CD4-positive, alpha-beta T cell treated with Interleukin-2 at 100 ng/mL for 4 hours (primary cell): ENCODE measurements around the gene KLF12.

Experiments
- DNase-seq: peaks from one replicate; pipeline ENCODE4 v3.0.0-alpha.2; 2020; ENCODE audit warnings: low spot score

KLF12 gene

DNA sequence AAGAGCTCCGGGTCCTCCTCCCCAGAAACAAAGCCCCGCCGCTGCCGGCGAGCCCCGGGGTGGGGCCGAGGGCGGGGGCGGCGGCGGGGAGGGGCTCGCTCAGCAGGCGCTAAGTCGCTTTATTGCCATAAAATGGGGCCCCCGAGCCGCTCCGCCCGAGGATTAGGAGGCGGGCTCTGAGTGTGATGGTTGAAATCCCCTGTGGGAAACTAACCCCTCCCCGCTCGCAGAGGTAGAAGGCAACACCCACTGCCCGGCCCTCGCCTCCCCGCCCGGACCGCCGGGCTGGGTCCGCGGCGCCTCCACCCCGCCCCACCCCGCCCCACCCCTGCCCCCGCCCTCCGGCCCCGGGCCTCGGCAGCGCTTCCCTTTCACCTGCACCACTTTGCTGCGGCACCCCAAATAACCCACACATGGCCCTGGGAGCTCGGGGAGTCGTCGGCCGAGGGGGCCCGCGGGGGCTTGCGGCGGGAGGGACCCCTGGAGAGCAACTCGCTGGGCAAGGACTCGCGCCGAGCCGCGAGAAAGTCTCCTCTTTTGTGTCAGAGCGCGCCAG lies at the start of gene KLF12:
Gene KLF12 (minus strand): TSS at position 184 of the 556 bp plus-strand sequence.
- peak; percentile 97 for DNase-seq

DNA sequence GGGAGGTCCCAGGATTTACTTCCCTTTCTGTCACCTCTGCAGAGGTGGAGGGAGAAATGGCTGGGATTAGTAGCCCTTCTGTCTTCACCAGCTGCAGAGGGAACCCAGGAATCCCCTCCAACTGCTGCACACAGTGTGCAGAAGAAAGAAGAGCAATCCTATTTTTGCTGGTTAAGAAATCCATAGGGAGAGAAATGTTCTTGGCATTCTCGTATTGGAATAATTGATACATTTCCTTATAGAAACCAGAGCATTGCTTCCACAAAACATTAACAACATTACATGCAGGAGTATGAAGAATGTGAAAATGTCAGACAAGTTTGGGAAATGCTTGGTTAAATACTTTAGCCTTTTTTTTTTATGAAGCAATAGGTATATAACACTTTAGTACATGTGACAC lies 48.3 kb upstream of the KLF12 start:
- DNase-seq, result no peak

DNA sequence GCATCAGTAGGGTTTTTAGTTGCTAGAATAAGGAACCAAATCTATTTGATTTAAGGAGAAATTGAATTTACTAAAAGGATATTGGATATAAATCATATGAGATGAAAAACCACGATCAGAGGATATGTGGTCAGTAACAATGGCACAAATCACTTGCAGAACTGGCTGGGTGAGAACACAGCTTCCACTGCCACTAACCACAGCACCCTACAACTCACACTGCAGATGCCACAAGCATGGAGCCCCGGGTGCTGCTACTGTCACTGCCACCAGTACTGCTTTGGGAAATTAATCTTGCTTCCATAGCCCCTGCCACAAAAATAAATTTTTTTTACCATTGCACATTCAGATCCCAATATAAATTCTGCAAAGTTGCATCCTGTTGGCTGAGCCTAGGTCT lies 40.6 kb upstream of the KLF12 start:
- DNase-seq, result peak; percentile 16

DNA sequence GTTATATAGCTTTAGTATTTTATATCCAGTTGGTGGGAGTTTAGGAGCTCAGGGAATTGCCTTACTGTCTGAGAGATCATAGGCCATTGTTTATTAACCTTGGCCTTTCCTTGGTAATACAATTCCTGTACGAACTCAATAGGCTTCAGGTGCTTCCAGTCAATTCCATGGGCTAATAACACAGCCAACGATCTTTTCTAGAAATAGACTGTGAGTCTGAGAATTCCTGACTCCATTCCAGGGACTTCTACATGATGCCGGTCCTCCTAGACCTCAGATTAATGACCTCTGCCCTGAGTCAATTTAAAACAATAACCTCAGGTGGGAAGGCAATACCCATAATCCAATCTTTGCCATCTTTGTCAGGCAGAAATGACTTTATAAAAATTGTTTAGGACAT lies 39.6 kb upstream of the KLF12 start:
- DNase-seq, result no peak

DNA sequence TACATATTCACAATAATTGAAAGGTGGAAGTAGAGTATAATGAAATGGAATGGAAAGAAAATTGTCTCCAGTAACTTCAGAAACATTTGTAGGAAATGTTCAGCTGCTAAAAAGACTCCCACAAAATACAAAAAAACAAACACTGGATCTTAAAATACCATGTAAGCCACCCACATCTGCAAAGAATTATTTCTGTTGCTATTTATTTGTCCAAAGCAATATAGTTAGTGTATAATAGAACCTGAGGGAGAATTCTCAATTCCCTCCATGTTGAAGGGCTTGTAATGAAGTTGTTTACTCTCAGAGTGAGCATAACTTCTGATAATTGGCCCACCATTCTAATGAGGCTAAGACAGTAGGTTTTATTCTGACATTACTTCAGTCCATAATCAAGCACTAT lies 37.4 kb upstream of the KLF12 start:
- no peak for DNase-seq

DNA sequence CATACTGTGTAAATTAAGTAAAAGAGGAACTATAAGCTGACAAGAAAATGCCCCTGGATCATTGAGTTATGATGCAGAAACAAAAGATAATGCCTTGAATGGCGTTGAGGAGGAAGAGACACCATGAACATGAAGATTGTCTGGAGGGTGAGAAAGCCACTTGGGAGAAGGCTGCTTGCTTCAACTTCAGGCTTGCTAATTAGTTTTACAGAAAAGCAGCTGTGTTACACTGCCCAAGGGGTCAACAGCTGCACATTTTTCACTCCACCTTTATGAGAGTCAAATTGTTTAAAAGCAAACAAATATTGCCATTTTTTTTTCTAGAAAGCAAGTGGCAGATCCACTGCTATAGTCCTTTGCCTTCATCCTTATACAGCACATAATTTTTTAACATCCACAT lies 35.5 kb upstream of the KLF12 start:
- DNase-seq, result no peak

DNA sequence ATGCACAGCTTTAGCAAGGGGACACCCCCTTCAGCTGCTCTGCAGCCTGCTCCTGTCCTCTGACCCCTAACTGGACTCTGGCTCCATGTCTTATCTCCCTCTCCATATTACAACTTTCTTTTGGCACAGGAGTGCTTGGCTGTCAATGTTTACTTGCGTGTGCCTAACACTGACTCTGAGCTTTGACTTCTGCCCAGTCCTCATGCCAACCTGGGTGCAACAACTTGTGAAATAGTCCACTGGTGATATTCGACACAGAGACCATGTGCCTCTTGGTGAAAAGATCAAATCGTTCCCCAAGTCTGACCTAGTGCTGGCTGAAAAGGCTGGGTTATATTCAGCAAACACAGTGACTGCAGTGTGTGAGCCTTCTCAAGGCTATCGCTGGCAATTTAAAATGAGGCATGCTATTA lies 34.1 kb upstream of the KLF12 start:
- no peak for DNase-seq

DNA sequence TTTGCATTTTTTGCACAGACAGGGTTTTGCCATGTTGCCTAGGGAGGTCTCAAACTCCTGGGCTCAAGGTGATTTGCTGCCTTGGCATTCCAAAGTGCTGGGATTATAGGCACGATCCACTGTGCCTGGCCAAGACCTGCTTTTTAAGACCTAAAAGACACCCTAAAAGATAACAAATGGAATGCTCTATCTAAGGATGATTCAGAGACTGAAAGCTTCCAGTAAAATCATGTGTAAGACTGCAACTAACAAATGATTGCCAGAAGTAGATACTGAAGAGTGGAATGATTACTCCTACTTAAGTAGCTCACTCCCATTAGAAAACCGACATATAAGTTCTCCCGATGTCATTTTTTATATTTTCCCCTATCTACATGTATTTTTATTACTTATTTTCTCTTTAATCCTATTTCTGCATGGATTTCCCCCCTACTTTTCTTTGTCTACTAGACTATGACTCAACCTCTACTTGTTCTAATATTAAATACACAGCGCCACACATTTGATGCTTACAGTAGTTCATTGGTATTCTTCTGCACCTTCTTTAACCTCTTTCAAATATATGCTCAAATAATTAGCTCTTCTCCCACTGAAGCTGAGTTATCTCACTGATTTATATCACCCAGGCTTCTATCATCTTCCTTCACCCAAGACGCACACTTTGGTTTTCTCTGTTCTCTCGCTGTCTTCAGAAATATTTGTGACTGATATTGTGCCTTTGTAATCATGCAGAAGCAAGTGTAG lies 32.2 kb upstream of the KLF12 start:
- DNase-seq, result no peak

DNA sequence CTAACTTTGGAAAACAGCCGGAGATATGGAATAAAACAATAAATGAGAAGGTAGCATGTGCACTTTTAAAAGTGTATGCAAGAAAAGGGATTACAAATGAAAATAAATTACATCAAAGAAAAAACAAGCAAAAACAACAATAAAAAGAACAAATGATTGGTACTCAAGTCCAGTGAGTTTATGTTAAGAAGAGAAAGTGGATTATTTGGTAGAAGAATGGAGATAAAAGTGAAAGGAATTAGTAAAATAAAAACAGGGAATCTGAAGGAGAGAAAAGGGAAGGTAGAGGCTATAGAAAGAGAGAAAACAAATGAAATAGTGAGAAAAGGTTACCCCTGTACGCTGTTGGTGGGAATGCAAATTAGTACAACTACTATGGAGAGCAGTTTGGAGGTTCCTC lies 28.6 kb upstream of the KLF12 start:
- DNase-seq, result no peak

DNA sequence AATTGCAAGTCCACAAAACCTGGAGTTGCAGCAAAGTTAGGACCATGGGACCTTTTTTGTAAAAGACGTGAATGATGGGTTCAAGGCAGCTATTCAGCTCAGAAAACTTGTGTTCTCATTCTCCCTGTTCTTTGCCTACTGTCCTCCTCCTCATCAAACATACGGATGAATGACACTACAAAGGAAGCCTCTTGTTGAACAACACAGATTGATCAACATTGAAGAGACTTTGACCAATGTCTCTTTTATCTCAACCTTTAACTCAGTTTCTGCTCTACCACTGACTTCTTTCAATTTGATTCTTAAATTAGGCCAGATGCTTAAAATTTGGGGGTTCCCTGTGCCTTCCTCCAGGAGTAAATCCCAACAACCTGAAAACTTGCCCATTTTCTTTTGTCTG lies 27.9 kb upstream of the KLF12 start:
- DNase-seq, result no peak

DNA sequence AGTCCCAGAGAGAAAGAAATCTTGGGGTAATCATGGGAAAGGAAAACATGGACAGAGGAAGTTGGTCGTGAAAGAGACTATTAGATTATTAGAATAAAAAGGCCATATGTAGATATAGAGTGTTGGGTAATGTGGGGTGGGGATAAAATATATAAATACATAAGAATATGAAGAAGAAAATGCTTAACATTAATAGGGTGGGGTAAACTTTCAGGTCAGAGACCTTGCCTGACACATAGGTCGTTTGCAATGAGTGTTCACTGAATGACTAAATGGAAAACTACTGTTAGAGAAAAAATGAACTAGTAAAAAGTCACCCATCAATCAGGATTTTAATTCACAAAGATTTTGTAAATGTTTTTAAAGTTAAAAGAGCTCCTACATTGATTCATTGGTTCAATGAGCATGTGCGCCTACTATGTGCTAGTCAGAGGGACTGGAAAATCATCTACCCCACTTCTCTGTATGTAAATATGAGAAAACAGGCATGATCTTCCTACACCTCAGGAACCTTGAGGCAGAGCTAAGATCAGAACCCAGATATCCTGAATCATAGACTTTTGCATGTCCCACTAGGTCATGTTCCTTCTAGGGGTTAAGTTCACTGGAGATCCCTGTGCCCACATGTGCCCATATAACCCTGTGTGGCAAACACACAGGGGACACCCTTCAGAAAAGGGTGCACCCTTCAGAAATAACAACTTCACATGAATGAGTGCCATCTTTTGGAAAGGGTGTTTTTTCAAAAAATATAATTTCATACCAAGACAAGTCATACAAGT lies 24.6 kb upstream of the KLF12 start:
- no peak for DNase-seq

DNA sequence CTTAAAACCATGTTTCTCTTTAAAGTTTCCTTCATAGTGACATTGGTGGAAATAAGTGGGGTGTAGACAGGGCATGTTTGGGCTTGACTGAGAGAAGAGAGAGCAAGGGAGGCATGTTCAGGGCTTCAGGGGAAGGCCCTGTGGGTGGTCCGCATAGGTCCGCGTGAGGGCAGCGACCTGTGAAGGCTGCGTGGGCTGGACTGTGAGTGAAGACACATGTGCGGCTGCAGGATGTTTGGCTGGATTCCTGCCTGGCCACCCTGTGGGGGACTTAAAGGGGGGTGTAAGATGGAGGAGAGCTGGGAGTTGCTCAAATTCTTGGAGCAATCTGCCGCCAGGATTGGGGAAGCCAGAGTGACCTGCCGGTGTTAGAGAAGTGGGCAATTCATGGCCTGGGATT lies 23.8 kb upstream of the KLF12 start:
- DNase-seq, result no peak

DNA sequence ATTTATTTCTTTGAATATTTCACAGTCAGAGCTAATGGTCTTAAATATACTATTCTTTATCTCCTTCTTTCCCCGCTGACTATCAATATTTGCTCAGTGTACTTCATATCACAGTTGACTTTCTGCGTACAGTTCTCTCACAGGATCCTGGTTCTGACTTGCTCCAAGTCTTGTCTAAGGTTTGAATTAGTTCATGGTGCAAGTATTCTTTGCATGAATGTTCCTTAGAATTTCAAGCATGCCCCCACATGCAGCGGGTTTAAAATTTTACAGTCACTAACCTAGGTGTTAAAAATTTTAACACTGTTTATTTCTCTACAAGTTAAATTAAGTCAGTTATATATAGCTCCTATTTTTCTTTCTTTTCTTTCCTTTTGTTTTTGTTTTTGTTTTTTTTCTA lies 20.8 kb upstream of the KLF12 start:
- no peak for DNase-seq

DNA sequence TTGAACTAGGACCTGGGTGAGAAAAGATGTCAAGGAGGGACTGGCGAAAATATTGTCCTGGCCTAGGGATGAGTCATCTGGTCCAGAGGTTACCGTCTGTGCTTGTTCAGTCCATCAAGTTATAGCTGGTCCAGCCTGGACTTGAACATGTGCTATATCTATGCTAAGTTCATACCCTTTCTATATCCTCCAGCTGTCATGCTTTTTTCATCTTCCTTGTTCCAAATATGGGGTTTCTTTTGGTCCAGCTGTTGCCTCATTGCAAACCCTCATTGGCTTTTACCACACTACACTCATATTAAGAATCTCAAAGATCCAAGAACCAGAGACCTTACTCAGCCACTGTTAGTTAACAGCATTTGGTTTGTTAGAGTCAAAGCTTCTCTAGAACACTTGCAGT lies 19.1 kb upstream of the KLF12 start:
- no peak for DNase-seq

DNA sequence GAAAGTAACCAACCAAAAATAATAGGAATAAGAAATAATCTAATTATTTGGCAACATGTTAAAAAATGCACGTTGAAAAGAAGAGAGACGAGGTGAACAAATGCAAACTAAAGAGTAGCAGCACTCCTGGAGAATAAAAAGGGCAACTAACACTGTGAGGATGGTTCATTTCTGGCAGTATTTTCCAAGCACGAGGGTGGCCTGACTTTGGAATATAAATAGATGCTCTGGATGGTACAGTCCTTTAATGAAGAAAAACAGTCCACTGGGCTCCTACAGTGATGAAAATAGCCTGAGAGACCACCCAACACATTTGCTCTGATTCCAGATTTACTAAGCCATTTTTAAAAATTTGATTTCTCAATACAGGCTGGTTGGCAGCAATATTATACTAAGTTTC lies 17.7 kb upstream of the KLF12 start:
- DNase-seq, result no peak

DNA sequence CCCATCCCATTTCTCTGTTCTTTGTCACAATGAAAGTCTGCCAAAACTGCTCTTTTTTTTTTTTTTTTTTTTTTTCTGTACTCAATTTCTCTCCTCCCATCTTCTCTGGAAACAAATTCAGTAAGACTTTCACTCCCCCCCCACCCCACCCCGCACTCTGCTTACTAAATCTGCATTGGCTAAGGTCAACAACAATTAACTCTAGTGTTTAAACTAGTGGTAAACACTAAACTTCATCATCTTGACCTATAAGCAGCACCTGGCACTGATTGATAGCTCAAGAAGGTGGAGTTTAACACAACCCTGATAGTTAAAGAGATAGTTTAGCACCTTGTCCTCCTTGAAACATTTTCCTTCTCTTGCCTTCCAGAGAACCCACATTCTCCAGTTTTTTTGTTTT lies 14.1 kb upstream of the KLF12 start:
- DNase-seq, result no peak

DNA sequence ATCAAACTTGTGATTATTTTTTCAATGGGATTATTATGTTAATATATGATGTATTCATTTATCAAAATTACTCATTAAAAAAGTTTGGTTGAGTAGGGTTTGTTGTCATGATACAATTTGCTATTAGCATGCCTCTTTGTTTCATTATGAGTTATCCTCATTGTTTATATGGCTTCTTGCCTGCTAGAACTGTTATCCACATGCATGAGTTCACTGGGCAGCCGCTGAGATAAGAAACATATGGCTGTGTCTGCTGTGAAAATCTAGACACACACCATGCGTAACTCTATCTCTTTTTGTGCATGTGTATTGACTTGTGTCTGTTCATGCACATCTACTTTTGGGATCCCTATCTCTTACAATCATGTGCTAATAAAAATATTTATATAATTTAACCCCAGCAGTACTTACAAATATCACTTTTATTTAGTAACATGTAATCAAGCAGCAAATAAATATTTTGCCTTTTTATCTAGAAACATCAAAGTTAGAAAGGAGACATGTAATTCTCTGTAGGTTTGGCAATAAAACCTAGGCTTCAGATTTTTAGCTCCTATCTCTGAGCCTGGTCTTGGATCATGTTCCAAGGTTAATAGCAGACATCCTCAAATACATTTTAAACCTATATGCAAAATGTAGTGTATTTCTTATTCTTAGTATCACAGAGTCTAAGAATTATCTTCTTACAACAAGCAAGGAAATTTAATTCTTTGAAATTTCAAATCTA lies 11.2 kb upstream of the KLF12 start:
- DNase-seq, result no peak

DNA sequence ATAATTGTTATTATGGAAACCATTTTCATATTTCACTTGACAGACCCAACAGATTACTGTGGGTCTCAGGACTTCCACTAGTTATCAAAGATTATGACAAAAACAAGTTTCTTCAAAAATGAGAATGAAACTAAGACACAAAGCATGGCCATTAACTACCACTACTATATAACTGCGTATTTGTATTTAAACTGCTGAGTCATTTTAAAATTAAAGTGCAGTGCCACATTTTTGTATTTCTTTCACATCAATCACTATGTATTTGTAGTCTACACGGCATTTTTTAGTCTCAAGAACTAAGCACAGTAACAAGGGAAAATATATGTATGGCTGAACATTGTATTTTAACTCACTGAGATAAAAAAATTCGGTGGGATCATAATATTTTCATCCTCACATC lies 10.1 kb upstream of the KLF12 start:
- DNase-seq, result no peak

DNA sequence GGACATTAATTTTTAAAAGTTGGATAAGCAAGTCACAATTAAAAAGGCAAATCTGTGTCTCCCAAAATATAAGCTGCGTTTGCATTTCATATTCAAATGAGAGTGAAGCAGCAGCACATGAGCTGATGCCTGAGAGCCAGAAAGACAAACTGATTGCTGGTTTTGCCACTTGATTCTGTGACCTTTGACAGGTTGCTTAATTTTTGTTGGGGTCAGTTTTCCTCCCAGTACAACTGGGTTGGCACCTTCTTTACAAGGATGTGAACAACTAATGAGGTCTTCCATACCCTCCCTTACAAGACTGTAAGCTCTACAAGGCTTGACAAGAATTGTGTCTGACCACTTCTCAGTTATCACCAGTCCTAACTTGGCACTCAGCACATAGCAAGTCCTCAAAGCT lies 8.1 kb upstream of the KLF12 start:
- no peak for DNase-seq

DNA sequence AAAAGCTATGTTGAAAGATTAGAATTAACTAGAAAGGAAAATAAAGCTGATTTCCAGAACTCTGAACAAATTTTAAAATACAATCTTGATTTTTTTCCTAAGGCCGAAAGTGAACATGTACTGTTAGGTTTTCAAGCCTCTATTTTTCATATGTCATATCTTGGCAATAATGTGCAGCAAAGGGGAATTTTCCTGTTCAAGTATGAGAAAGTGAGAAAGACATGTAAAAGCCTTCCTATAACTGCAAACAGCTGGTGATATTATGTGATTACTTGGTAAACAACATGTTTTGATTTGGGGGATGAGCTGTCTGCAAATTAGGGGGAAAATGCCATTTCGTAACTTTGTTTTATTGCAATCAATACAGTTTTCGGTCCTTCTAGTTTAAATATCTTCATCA lies 4.0 kb upstream of the KLF12 start:
- DNase-seq, result no peak

DNA sequence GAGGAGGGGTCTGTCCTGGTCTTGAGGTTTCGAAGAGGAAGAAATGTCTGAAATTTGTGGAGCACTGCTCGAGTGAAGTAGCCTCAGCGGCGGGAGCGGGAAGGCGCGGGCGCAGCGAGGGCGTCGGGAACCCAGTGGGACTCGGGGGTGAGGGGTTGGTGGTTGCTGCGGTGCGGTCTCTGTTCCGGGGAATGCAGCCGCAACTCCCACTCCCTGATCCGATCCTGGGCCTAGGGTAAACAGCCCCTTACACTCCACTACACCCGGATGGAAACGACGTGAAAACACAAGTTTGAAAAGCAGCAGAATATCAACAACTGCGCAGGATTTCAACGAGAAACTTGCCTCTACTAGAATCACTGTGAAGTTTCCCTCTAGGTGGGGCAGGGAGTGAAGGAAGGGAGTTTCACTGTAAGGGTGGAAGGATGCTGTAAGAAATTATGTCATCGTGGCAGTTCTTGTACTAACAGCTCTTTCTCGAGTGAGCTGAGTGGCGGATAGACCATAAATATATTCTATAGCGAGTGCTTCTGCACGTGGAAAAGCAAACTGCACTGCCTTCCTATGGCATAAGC lies 2.0 kb upstream of the KLF12 start:
- peak; percentile 65 for DNase-seq

DNA sequence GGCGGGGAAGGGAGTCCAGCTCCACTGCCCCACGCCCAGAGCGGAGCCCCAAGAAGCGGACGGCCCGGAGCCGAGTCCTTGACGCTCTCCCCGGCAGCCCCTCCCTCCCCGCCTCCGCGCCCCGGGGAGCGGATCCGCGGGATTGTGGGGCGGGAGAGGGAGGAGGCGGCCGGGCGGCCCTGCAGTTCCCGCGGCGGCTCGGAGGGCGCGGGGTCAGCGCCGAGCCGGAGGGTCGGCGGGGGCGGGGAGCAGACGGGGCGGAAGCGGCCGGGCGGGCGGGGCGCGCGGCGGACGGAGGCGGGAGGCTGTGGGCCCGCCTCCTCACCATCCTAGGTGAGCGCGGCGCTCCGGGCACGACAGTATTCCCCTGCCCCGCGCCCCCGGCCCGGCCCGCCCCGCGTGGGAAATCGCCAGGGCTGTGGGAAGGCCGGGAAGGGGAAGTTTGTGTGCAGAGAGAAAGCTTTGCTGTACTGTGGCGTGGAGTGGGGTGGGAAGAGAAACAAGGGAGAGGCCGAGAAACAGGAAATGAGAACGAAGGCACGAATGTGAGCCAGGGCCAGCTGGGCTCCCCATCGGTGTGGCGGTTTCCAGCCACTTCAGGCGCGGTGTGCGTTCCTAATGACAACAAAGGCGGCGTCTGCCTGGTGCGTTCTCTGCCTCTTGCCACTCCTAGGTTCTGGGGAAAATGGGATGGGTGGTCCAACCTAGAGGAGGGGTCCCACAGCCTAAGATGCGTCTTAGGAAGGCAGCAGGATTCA lies 1.3 kb upstream of the KLF12 start:
- DNase-seq, result peak; percentile 39
